ENCODE data around the gene UBE2N. TPM values are rescaled to one million over a fixed set of nuclear protein-coding genes. Genes with fewer than 3 reads are reported as not detected.
"Not testable (repeated sequence)": the region's sequence is repeated elsewhere in the genome, so short reads cannot be mapped to it uniquely, and the experiment has no call there.

Gene UBE2N
- polyA plus RNA-seq, 1 donor, result 92.0 TPM

- no peak for DNase-seq (ENCODE audit: low read depth)
These were observed 1.8 kb upstream of the UBE2N start for GRCh38 chr12:93443576-93443975.

- no peak for DNase-seq (ENCODE audit: low read depth)
These were observed 929 bp upstream of the UBE2N start for GRCh38 chr12:93442411-93443340.

GRCh38 chr12:93441081-93441616, 598 bp downstream of the UBE2N start:
- no peak for DNase-seq (ENCODE audit: low read depth)

- DNase-seq (ENCODE audit: low read depth), result no peak
These were observed 1.5 kb downstream of the UBE2N start for GRCh38 chr12:93440043-93440835.

- no peak for DNase-seq (ENCODE audit: low read depth)
These were observed 3.3 kb downstream of the UBE2N start for GRCh38 chr12:93438266-93439050.

GRCh38 chr12:93434256-93434865, 7.4 kb downstream of the UBE2N start:
- DNase-seq (ENCODE audit: low read depth), result no peak

GRCh38 chr12:93432031-93432430, 9.7 kb downstream of the UBE2N start:
- DNase-seq (ENCODE audit: low read depth), result not testable (repeated sequence)

- no peak for DNase-seq (ENCODE audit: low read depth)
These were observed 11.5 kb downstream of the UBE2N start for GRCh38 chr12:93430280-93430679.

- no peak for DNase-seq (ENCODE audit: low read depth)
These were observed 11.9 kb downstream of the UBE2N start for GRCh38 chr12:93429852-93430251.

- no peak for DNase-seq (ENCODE audit: low read depth)
These were observed 12.3 kb downstream of the UBE2N start for GRCh38 chr12:93429448-93429847.

- DNase-seq (ENCODE audit: low read depth), result no peak
These were observed 13.8 kb downstream of the UBE2N start for GRCh38 chr12:93427779-93428564.

- no peak for DNase-seq (ENCODE audit: low read depth)
These were observed 15.3 kb downstream of the UBE2N start for GRCh38 chr12:93426412-93426805.

GRCh38 chr12:93425736-93426411, 15.9 kb downstream of the UBE2N start:
- DNase-seq (ENCODE audit: low read depth), result no peak

GRCh38 chr12:93422050-93422449, 19.7 kb downstream of the UBE2N start:
- DNase-seq (ENCODE audit: low read depth), result no peak

GRCh38 chr12:93419388-93420034, 22.2 kb downstream of the UBE2N start:
- no peak for DNase-seq (ENCODE audit: low read depth)

- no peak for DNase-seq (ENCODE audit: low read depth)
These were observed 23.7 kb downstream of the UBE2N start for GRCh38 chr12:93417967-93418480.

- DNase-seq (ENCODE audit: low read depth), result no peak
These were observed 25.9 kb downstream of the UBE2N start for GRCh38 chr12:93415723-93416464.

GRCh38 chr12:93413064-93413463, 28.7 kb downstream of the UBE2N start:
- no peak for DNase-seq (ENCODE audit: low read depth)
